ENCODE results near the gene SLX4IP. TPM values are rescaled to one million over a fixed set of nuclear protein-coding genes. Genes with fewer than 3 reads are reported as not detected.

SLX4IP gene
- total RNA-seq, 1 donor from 2014 or later, result 4.5 TPM

DNA sequence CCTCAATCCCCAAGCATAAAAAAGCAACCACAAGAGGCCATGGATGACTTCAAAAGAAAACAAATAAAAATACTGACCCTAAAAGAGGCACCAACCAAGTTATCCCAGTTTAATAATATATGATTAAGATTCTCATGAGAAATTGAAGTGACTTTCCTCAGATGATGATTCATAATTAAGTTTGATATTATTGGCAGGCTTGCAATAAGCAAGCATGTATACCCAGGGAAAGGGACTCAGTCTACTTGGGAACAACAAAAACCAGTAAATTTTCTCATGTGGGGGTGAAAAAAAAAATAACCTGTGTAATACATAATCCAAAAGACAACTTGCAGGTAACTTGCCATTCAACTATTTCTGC is 219.1 kb downstream of the SLX4IP start:
- TF ChIP-seq CTCF (IDR thresholded peaks at IDR 0.05), result no peak
- intact Hi-C loops (cut with DNase I), result loop anchor here (2.0 kb wide), 2 partner anchors 15 to 19 kb away; partner anchors contain the start of gene JAG1

GRCh38 chr20:10654630-10655029 is 219.5 kb downstream of the SLX4IP start:
- intact Hi-C loops (cut with DNase I), result loop anchor here (2.0 kb wide), 2 partner anchors 16 to 18 kb away; partner anchors contain the start of gene JAG1
- no peak for TF ChIP-seq CTCF (IDR thresholded peaks at IDR 0.05)
- Histone ChIP-seq H3K27me3 (no peaks in the 10 kb centered on the region), H3K4me3 (peak overlapping the region in 1 of 2 donors; percentile 54), H3K9me3 (no peaks in the 10 kb centered on the region), H3K36me3 (peaks cover 14 to 78% of the 10 kb centered on the region in 2 donors), H3K4me1 (peaks cover 28 to 96% of the 10 kb centered on the region in 2 donors), H3K27ac (peak overlapping the region; percentile 93 to 100)
- DNase-seq (ENCODE audit: low spot score in 2 of 2), result no peak

More for the DNA sequence above, 219.1 kb downstream of the SLX4IP start:
- peak overlapping the region; percentile 93 to 100 for H3K27ac ChIP-seq
- H3K36me3 ChIP-seq, result peaks cover 14 to 78% of the 10 kb centered on the region in 2 donors
- no peaks in the 10 kb centered on the region for H3K27me3 ChIP-seq
- peak overlapping the region in 1 of 2 donors; percentile 54 for H3K4me3 ChIP-seq
- DNase-seq (ENCODE audit: low spot score in 2 of 2), result no peak
- peaks cover 31 to 97% of the 10 kb centered on the region in 2 donors for H3K4me1 ChIP-seq
- H3K9me3 ChIP-seq, result no peaks in the 10 kb centered on the region

GRCh38 chr20:10655720-10656669 is 220.9 kb downstream of the SLX4IP start:
- no peak for TF ChIP-seq CTCF (IDR thresholded peaks at IDR 0.05)
- Histone ChIP-seq H3K4me1 (peaks cover 28 to 96% of the 10 kb centered on the region in 2 donors), H3K27ac (peak overlapping the region; percentile 93 to 100), H3K36me3 (peaks cover 20 to 76% of the 10 kb centered on the region in 2 donors), H3K4me3 (peak overlapping the region in 1 of 2 donors; percentile 54), H3K27me3 (no peaks in the 10 kb centered on the region), H3K9me3 (no peaks in the 10 kb centered on the region)
- DNase-seq (ENCODE audit: low spot score in 2 of 2), result no peak
- intact Hi-C loops (cut with DNase I), result loop anchor here (2.0 kb wide), 2 partner anchors 17 kb away; partner anchors contain the start of gene JAG1

DNA sequence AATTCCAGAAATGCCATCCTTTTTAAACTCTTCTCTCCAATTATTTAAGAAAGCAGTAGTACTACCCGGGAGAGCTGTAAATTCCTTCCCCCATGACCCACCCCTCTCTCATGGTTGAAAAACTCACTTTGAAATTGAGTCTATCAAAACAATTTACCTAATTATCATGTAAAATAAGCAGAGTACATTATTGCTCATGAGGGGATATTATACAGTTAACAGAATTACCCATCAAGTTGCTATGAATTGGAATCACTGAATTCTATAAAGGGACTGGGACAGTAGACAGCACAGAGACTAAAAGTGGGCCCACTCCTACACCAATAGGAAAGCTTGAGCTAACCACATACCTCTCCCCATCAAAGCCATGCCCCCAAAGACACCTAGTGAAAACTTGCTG is 222.3 kb downstream of the SLX4IP start:
- intact Hi-C loops (cut with DNase I), result no loop called here
- no peak for TF ChIP-seq CTCF (IDR thresholded peaks at IDR 0.05)
- Histone ChIP-seq H3K4me3 (no peak overlapping the region), H3K27me3 (no peaks in the 10 kb centered on the region), H3K4me1 (peaks cover 27 to 95% of the 10 kb centered on the region in 2 donors), H3K9me3 (no peaks in the 10 kb centered on the region), H3K36me3 (peaks cover 18 to 76% of the 10 kb centered on the region in 2 donors), H3K27ac (peak overlapping the region; percentile 93 to 100)
- DNase-seq (ENCODE audit: low spot score in 2 of 2), result peak in 1 of 2 donors; percentile 1

- no peak for TF ChIP-seq CTCF (IDR thresholded peaks at IDR 0.05)
- H3K4me3 ChIP-seq, result peak overlapping the region in 1 of 2 donors; percentile 5
- intact Hi-C loops (cut with DNase I), result no loop called here
- peak overlapping the region; percentile 93 to 100 for H3K27ac ChIP-seq
- no peaks in the 10 kb centered on the region for H3K9me3 ChIP-seq
- peaks cover 25 to 81% of the 10 kb centered on the region in 2 donors for H3K36me3 ChIP-seq
- H3K27me3 ChIP-seq, result no peaks in the 10 kb centered on the region
- peak in 1 of 2 donors; percentile 71 for DNase-seq (ENCODE audit: low spot score in 2 of 2)
- peaks cover 30 to 93% of the 10 kb centered on the region in 2 donors for H3K4me1 ChIP-seq
These were observed 223.1 kb downstream of the SLX4IP start for GRCh38 chr20:10658051-10658823.
